ENCODE data around the gene SLC7A10.
"Not testable (repeated sequence)": the region's sequence is repeated elsewhere in the genome, so short reads cannot be mapped to it uniquely, and the experiment has no call there.

The SLC7A10 gene

DNA sequence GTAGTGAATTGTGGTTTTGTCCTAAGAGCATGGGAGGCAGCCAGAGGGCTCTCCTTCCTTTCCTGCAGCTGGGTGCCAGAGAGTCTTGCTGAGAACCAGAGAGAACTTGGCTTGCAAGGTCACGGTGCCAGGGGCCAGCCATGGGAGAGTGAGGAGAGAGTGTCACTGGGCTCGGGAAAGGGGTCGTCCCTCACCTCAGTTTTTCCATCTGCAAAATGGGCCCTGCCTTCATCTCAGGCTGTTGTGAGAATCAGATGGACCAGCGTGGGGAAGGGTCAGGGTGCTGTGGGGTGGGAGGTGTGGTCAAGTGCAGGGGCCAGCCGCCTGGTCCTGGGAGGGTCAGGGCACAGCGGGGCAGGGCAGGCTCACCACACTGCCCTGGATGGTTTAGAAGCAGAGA lies 24.2 kb downstream of the SLC7A10 start:
- no peak for DNase-seq

DNA sequence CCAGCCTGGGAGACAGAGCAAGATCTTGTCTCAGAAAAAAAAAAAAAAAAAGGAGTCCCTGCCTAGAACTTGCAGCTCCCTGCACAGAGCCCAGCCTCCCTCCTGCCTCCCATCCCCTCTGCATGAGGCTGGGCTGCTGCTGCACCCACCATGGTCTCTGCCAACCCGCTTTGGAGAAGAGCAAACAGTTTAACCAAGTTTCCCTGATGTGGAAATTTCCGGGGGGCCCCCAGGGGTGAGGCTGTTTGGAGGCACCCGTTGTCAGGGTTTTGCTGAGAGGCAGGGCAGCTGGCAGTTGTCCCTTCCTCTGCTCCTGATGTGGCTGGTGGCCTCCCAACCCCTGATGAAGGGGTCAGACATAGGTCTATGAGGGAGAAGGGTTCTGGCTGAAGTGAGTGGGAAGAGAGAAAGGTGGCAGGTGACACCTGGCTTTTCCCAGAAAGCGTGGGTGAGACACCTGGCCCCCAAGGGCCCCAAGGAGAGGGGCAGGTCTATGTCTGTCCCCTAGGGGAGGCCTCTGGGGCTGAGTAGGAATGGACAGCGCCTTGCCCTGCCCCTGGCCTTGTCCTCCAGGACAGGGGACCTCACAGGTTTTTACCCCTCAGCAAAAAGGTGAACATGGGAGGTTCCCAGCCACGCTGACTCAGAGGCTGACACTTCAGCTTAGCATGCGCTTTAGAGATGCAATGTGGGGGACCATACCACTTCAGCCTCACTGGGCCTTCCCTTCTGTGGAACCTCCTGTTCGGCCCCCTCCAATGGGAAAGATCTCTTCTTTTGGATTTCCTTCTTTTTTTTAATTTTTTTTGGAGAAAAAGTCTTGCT lies 26.0 kb downstream of the SLC7A10 start:
- DNase-seq = no peak

DNA sequence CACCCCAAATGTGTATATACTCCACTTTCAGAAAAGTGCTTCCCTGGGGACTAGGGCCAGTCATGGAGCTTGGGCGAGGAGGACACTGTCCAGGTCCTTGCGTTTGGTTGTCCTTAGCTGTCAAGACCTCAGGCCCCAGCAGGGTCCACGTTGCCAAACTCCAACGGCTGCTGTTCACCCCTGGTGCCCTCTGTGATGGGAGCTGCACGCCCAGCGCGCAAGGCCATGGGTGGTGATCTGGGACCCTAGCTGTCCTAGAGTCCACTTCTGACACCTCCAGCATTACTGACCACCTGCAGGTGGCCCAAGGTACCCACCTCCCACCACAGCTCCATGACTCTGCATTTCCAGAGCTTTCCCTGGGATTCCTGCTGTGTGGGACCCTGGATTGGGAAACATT lies 27.5 kb downstream of the SLC7A10 start:
- DNase-seq = no peak

- no peak for DNase-seq
Measured at GRCh38 chr19:33197591-33198000, 28.1 kb downstream of the SLC7A10 start.

GRCh38 chr19:33196446-33197193 lies 29.0 kb downstream of the SLC7A10 start:
- no peak for DNase-seq

GRCh38 chr19:33195645-33196347 lies 29.9 kb downstream of the SLC7A10 start:
- DNase-seq = no peak

GRCh38 chr19:33194886-33195644 lies 30.6 kb downstream of the SLC7A10 start:
- no peak for DNase-seq

DNA sequence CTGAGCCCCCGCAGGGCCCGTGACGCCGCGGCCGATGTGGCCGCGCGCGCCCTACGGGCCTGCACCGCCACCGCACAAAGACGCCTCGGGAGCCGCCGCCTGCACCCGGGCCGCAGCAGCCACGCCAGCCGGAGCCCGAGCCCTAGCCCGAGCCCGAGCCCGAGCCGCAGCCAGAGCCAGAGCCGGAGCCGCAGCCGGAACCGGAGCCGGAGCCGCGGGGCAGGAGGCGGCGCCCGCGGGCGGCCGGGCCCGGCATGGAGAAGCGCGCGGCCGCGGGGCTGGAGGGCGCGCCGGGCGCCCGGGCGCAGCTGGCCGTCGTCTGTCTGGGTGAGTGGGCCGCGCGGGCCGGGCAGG lies 31.1 kb downstream of the SLC7A10 start:
- DNase-seq = no peak

GRCh38 chr19:33193865-33194362 lies 31.7 kb downstream of the SLC7A10 start, which contains the start of gene LRP3:
Gene LRP3 (plus strand): TSS chr19:33194330. CDS start chr19:33194786, 456 bp downstream.
- no peak for DNase-seq

GRCh38 chr19:33193269-33193864 lies 32.3 kb downstream of the SLC7A10 start:
- DNase-seq = no peak

GRCh38 chr19:33192010-33192409 lies 33.6 kb downstream of the SLC7A10 start:
- no peak for DNase-seq

DNA sequence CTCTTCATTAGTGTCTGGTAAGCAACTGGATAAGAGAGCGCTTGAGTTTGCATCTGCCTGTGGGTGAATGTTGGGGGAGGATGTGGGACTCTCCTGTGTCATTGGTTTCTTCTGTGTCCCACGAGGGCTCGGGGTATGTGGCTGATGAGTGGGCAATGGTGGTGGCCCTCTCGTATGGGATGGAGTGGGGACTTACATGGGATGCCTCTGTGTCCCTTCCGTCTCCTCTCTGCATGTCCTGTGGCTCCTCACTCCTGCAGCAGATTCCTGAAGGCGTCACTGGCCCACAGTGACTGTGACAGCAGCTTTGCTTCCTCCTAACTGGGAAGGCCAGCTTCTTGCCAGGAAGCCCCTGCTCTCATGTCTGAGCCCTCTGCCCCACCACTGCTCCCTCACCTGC lies 34.1 kb downstream of the SLC7A10 start:
- DNase-seq = no peak

DNA sequence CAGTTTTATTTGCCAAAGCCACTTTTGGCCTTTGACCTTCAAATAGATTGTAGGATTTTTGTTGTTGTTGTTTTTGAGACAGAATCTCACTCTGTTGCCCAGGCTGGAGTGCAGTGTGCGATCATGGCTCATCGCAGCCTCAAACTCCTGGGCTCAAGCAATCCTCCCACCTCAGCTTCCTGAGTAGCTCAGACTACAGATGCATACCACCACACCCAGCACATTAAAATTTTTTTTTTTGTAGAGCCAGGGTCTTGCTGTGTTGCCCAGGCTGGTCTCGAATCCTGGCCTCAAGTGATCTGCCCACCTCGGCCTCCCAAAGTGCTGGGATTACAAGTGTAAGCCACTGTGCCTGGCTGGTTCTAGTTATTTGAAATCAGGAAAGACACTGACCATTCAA lies 34.6 kb downstream of the SLC7A10 start:
- DNase-seq = not testable (repeated sequence)

DNA sequence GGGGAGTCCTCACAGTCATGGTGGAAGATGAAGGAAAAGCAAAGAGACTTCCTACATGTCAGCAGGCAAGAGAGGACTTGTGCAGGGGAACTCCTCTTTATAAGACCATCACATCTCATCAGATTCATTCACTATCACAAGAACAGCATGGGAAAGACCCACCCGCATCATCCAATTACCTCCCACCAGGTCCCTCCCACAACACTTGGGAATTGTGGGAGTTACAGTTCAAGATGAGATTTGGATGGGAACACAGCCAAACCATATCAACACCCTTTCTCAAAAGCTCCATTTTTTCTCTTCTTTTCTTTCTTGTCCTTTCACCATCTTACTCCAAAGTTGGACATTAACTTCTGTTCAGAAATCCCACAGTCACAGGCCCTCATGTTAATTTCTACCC lies 36.2 kb downstream of the SLC7A10 start:
- no peak for DNase-seq

DNA sequence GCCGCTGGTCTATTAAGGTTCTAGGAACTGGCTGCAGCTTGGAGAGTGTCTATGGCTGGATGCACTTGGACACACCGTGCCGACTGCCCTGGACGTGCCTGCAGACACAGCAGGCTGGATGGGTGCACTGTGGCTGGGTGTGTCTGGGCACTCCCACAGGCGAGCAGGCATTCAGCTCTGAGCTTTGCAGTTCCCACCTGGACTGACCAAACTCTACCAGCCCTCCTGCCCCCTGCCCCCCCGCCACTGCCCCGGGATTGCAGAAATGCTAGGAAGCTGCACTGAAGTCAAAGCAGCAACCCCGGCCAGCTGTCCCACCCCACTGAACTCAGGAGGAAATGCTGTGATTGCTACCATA lies 38.5 kb downstream of the SLC7A10 start:
- DNase-seq = no peak

- no peak for DNase-seq
Measured at GRCh38 chr19:33186431-33187182, 39.0 kb downstream of the SLC7A10 start.

DNA sequence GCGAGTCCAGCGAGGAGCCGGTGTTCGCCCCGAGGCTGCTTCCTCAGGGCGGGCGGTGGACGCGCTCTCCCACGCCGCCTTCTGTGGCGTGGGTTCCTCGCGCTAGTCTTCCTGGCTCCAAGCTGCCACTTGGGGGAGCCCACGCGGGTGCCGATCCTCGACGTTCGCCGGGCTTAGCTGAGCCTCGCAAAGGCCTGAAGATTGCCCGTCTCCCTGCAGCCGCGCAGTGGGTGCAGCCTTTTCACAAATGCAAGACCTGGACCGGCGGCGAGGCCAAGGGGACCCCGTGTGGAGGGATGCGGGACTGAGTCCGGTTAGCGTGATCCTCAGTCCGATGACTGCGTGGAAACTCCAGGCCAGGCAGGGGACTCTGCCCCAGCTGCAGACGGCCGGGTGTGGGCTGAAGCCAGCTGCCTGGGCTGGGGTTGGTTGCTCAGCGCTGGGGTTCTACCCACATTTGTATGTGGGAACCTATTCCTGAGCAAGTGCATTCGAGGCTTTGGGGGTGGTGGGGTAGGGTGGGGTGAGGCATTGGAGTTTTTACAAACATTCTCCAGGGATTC lies 48.2 kb downstream of the SLC7A10 start:
- no peak for DNase-seq

DNA sequence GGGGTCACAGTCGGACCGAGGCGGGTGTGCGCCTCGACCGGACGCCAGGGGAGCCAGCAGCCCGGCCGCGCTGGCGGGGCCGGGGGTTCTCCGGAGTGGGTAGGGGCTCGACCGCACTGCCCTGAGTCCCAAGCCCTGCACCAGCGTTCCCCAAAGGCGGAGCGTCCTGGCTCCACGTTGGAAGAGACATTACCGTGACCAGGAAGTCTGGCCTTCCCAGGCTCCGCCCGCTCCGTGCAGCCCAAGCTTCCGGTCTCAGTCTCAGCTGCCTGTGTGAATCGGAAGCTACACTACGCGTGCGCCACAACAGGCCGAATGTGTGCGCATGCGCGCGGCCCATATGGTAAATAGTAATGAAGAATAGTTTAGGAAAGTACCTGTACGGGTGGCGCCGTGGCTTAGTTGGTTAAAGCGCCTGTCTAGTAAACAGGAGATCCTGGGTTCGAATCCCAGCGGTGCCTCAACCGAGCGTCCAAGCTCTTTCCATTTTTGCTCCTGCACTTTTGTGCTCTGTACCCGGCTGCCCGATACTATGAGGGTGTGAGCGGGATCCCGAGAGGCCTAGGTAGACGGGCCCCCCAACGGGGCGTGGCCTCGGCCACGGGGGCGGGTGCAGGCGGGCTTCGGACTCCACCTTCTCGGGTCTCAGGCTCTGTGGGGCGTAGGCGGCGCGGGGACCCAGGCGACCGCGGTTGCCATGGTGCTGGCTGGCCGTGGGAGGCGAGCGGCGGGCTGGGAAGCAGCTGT lies 48.8 kb downstream of the SLC7A10 start:
- peak; percentile 95 to 96 for DNase-seq

GRCh38 chr19:33175886-33176669 lies 49.6 kb downstream of the SLC7A10 start:
- DNase-seq = peak in 1 of 2 donors; percentile 14
